Measurements from ENCODE around the gene RAB7A.

DNA sequence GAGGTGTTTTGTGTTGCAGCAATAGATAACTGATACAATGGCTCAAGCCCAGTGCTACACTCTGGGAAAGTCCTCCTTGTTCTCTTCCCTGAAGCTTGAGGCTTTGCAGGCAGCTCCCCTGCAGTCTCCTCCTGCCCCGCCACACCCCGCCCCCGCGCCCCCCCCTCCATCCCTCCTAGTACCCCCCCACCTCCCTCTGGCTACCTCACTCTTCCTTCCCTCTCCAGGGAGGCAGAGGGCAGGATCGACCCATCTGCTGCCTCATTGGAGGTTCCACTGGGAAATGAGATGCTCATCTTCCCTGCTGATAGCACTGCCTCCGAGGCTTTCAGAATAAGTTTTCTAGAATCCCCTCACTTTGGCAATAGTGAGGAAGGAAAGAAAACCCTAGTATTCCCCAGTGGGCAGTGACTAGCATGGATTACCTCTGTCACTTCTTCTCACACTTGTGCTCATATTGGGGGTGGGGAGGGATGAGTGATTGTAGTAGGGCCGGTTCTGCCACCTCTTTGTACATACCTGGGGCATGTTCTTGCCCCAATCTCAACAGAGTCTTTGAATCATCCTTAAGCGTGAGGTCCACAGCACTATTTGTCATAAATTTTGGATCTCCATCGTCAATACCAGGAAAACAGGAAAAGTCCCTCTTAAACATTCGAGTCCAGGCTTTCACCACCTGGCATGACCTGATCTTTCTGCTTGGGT, 16.3 kb upstream of the RAB7A start:
- TF ChIP-seq, protein P1, sequence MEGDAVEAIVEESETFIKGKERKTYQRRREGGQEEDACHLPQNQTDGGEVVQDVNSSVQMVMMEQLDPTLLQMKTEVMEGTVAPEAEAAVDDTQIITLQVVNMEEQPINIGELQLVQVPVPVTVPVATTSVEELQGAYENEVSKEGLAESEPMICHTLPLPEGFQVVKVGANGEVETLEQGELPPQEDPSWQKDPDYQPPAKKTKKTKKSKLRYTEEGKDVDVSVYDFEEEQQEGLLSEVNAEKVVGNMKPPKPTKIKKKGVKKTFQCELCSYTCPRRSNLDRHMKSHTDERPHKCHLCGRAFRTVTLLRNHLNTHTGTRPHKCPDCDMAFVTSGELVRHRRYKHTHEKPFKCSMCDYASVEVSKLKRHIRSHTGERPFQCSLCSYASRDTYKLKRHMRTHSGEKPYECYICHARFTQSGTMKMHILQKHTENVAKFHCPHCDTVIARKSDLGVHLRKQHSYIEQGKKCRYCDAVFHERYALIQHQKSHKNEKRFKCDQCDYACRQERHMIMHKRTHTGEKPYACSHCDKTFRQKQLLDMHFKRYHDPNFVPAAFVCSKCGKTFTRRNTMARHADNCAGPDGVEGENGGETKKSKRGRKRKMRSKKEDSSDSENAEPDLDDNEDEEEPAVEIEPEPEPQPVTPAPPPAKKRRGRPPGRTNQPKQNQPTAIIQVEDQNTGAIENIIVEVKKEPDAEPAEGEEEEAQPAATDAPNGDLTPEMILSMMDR (optimal IDR thresholded peaks at IDR 0.05 in 1 of 3, IDR thresholded peaks at IDR 0.05 in 1 of 3, conservative IDR thresholded peaks at IDR 0.05 in 1 of 3; ENCODE audit: extremely low read depth in 1 of 3, insufficient read depth in 2 of 3, low read length in 3 of 3): no peak
- no peak for TF ChIP-seq EZH2 (IDR thresholded peaks at IDR 0.05; ENCODE audit: low read length)
